Body of pancreas (tissue), 4 donors: ENCODE results near the gene DYSF.

Experiments
- POLR2A ChIP-seq, 3 donors: fragments of 450-650 bp; IDR thresholded peaks; one replicate each; pipeline ENCODE4 v1.6.1; 2016; ENCODE audit warnings: antibody characterized with exemption in 3 of 3, mild to moderate bottlenecking in 2 of 3
- TF ChIP-seq, protein P1 (sequence below), 7 experiments: fragments of 450-650 bp in 4 of 7; fragments of 200-600 bp in 3 of 7; sonication (generic) in 3 of 7; IDR thresholded peaks; one replicate each; pipeline ENCODE4 v1.5.1; 2016 to 2019; ENCODE audit warnings: antibody characterized with exemption in 7 of 7

- TF ChIP-seq, protein P1, sequence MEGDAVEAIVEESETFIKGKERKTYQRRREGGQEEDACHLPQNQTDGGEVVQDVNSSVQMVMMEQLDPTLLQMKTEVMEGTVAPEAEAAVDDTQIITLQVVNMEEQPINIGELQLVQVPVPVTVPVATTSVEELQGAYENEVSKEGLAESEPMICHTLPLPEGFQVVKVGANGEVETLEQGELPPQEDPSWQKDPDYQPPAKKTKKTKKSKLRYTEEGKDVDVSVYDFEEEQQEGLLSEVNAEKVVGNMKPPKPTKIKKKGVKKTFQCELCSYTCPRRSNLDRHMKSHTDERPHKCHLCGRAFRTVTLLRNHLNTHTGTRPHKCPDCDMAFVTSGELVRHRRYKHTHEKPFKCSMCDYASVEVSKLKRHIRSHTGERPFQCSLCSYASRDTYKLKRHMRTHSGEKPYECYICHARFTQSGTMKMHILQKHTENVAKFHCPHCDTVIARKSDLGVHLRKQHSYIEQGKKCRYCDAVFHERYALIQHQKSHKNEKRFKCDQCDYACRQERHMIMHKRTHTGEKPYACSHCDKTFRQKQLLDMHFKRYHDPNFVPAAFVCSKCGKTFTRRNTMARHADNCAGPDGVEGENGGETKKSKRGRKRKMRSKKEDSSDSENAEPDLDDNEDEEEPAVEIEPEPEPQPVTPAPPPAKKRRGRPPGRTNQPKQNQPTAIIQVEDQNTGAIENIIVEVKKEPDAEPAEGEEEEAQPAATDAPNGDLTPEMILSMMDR (IDR thresholded peaks at IDR 0.05), result no peak
- no peak for TF ChIP-seq POLR2A (IDR thresholded peaks at IDR 0.05)
Measured at GRCh38 chr2:71595569-71595968, 142.2 kb downstream of the DYSF start.
